HG02759 (cell line): ENCODE data around the gene CFAP299.
"Not testable (repeated sequence)": the region's sequence is repeated elsewhere in the genome, so short reads cannot be mapped to it uniquely, and the experiment has no call there.

Experiments
- ATAC-seq: cut with Tn5 transposase; IDR thresholded peaks from one replicate; pipeline ENCODE4 v1.9.1; 2021; ENCODE audit warnings: mild to moderate bottlenecking, moderate library complexity; ENCODE audit not compliant: unreplicated experiment

CFAP299 gene

DNA sequence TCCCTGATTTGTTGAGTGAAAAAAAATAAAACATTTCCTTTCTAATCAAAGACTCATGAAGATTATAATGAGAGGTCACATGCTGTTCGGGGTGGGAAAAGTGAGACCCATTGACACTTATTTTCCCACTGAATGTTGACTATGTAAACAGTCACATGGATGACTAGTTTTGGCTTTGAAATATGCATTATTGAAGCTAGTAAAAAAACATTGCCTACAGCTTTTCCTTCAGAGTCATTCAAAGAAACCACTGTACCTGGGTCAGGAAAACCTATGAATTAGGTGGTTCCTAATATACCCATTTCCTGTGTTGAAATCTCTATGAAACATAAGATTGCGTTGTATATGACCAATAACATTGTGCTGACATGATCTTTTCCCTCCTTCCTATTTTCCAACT, 251.2 kb downstream of the CFAP299 start:
- ATAC-seq: no peak

DNA sequence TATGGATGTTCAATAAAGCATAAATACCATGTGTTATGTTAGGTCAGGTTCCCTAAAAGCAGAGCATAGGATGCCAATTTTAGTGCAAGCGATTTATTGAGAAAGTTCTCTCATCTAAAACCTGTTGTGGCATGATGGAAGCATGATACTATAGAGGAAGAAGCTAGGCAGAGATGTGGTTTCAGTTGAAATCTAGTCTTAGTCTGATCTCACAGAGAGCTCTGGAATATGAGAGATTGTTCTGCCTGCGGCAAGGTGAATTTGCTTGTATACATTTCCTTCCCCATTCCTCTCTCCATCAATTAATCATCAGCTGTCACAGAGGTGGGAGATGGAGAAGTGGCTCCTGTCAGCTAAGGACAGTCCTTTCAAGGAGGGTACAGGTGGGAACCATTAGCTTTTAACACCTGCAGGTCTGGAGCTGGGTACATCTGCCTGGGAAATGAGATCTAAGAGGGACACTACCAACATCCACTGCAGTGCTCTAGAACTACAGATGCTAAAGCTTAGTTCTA, 252.4 kb downstream of the CFAP299 start:
- no peak for ATAC-seq

DNA sequence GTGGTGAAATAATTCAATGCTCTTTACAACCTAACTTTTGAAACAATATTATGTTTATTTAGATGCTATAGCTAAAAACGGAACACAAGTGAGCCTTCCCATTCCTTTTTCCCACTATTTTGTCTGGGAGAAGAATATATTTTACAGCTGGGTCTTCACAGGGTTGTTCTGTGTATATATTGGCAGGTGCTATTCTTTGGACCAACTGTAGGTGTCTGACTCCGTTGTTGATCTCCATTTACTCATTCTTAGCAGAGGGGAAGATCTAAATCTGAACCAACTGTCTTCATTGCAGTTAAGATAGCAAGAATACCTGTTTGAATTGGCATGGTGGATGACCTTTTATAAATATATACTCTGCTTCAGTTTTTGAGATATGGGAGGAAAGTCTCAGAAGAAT, 257.4 kb downstream of the CFAP299 start:
- no peak for ATAC-seq

DNA sequence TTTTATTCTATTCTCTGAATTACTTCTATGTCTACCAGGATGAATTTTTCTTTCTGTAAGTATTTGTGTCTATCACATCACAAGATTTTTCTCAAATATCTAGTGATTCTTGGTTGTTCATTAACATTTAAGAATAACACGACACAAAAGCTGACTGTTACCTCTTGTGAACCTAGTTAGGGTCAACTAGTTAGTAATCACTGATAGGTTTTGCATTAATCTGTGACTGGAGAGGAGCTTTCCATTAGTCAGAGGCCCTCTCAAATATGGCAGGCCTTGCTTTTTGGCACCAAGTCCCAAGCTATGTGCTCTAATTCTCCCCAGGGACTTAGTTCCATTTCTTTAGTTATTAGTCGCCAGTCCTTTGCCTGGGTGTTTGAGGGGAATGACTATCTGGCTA, 259.2 kb downstream of the CFAP299 start:
- ATAC-seq: no peak

DNA sequence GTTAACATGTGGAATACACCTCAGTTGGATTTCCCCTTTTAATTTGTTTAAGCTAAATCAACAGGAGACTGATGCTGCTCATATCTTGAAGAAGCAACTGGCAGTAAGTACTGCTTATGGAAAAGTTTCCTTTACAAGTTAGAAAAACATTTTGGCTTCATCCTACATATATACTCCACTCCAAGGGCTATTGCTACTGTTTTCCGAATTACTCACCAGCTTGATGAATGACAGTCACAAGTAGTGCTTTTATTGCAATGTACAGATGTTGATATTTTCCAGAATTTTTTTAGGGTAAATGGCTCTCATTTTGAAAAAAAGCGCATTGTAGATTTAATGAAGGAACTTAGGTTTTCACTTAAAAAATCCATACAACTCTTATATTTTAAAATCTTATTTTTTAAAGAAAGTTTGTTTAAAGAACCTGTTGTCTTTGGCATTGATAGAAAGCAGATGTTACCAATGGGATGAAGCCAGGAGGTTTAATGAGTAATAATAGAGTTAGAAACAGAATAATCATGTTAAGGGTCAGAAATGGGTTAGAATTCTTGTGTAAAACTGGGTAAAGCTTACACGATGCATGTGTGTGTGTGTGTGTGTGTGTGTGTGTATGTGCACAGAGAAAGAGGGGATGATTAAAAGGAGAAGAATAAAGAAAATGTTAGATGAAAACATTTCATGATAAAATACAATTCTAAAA, 272.9 kb downstream of the CFAP299 start:
- no peak for ATAC-seq

DNA sequence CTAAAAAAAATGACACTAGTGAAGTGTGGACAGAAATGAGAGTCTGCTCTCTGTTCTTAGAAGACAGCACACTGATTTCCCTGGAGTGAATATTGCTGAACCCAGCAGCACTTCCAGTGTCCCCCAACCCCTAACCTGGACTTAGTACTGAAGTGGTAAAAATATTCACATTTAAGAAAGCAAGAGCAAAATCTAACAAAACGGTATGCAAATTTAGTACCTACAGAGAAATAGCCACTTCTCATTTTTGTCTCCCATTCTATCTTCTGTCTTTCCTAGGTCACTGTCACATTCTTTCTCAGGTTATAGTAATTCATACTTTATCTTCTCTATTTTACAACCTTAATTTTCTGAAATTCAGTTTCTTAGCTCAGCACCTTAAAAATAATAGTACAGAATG, 274.7 kb downstream of the CFAP299 start:
- no peak for ATAC-seq

DNA sequence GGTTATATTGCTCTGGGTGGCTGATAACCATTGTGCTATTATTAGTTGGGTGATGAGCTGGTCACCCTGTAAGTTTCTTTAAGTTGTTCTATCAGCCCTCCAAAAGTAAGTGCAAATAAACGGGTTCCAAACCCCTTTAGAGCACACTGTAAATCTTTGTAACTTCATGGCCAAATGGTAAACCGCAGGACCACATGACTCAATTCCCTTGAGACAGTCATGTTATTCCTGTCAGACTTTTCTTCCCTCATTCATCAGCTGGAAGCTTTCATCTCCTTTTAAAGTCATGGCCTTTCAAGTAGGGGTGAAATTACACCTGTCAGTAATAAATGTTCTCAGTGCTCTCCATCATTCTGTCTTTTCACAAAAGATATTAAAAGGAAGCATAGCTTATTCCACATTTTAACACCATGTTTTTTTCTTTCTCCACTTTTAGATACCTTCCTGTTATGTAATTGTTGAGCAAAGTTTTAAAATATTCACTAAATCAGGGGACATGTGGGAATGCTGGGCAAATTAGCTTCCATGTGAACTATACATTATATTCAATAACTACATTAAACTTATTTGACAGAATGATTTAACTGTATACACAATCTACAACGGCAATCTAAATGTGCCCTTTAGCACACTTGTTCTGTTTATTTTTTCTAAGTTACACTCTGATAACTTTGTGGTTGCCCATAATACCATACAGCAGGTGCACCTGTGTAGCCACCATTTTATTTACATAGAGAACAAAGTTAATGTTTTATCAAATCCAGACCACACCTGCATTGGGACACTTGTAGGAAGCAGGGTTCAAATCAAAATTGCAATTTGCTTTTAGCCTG, 275.5 kb downstream of the CFAP299 start:
- ATAC-seq: peak; percentile 89

DNA sequence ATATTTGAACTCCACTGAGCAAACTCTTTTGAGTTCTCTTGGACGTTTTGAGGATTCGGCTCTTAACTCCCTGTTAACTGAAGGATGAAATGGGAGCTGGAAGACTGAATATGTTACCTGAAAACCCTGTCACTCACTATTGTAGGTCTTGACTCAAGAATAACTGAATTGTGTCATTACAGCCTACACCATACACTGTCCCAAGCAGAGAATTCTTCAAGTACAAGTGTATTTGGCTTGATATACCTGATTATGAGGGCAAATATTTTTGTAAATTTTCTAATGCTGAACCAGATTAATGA, 276.1 kb downstream of the CFAP299 start:
- peak; percentile 15 for ATAC-seq

DNA sequence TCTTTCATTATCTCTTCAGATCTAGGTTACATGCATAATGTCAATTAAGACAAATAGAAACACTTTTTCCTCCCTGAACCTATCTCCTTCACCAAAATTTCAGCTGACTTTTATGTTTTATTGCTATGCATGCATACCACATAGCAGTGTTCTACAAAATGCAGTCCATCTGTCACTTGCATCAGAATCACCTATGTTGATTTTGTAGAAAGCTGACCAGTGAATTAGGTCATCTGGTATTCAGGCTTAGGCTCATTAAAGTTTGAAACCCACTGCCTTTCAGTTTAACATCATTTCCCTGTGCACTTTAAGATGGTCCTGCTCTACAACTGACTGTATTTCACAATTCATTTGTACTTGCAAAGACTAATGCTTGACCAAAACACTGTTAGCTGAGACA, 277.9 kb downstream of the CFAP299 start:
- no peak for ATAC-seq

DNA sequence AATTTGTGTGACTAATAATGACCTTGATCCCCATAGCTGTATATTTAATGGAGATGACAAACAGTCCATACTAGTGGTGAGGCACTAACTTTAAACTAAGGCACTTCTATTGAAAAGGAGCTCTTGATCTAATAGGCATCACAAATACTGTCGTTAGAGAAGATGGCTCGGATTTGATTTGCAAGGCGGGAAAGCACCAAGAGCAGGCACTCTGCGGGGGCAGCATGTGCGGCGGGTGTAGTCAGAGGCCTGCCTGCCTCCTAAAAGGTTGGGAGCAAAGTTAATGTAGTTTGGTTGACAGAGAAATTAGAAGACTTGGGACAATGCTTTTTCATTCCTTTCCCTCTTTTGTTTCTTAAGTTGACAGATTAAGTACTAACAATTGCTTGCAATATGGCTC, 278.8 kb downstream of the CFAP299 start:
- ATAC-seq: no peak

DNA sequence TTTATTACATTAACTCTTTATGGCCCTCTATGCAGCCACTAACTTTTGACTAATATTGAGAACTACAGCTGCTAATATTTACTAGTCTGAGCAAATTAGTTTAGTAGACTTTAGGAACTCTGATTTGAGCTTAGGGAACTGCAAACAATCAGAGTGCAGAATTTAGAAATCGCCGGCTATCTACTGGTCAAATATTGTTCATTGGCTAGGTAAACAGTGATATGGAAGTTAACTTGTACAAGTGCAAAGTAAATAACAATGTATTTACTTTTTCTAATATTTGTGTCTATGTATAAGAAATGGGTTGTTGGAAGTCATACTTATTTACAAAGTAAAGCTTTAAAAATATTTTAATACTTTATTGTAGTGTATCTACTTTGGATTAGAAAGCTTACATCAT, 279.6 kb downstream of the CFAP299 start:
- ATAC-seq: no peak

DNA sequence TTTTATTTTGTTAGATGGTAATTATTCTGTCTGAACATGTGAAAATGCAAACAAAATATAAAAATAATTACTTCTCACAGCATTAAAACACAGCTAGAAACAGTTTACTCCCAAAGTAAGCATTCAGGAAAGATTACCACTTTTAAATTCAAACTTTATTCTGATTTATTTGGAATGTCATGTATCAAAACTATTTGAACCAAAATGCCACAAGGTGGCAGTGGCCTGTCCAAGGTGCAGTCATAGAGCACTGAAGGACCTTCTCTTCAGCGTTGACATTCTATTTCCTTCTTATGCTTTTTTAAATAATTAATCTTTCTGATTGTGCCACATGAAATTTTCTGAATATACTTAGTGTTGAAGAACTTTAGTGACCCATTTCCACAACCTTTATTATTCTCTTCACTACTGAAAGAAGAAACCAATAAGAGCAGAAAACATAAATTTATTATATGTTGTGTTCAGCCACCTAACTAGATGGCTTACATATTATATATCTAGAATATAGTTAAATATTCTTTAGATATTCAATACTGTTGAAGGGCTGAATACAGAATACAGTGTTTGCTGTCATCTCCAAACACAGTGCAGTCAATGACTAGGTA, 283.6 kb downstream of the CFAP299 start:
- ATAC-seq: peak; percentile 40

DNA sequence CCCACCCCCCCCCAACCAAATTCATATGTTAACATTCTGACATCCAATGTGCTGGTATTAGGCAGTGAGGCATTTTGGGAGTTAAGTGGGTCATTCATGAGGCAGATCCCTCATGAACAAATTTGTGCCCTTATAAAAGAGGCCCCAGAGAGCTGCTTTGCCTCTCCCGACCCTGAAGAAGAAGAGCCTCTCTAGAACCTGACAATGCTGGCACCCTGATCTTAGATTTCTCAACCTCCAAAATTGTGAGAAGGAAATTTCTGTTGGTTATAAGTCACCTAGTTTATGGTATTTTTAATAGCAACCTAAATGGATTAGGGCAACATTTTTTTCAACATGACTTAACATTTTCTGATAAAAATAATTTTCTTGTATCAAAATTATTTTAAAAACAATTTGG, 296.3 kb downstream of the CFAP299 start:
- no peak for ATAC-seq

DNA sequence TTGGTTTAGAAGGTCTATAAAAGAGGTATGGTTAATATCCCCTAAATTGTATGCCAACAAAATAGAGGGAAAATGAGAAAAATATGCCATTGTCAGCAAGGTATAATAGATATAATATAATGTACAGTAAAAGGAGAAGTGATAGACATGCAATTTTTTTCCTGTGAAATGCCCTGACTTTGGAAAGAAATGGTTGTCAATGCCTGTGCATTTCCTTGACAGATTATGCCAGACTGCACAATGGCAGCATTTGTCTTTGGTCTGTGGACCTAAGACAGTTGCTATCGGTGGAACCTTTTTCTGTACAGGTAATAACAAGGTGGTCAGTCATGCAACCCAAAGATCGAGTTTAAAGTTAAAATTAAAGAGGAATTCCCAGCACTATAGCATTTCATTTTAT, 301.7 kb downstream of the CFAP299 start:
- no peak for ATAC-seq

DNA sequence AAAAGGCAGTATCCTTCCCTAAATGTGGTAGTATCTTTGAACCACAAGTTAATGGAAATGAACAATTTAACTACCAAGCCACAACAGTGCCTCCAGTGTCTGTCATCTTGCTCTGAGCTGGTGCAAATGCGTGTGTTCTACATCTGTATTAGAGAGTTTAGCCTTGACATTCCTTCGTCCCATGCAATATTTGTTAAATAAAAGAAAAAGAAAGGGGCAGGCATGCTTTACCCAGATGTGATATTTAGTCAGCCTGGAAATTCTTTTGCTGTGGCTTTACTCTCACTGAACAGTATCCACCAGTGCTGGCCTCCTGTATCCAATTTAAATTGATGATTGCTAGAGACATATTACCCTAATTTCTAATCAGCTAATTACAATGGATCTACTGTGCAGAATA, 310.5 kb downstream of the CFAP299 start:
- ATAC-seq: no peak

DNA sequence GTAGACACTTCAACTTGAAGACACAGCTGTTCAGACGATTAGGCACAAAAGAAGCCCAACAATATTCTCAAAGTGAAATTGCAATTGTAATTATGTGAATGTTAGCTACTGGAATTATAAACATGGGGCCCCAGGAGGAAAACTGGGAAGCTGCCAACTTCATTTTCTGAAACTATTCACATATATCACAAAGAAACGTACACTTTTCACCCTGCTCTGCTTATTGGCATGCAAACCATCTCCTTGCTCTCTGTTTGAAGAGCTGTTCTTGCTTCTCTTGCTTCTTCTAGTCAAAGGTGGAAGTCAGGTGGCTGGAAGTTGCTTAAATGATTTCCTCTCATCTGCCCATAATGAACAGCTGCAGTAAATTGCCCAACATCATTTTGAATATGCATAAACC, 320.1 kb downstream of the CFAP299 start:
- no peak for ATAC-seq

DNA sequence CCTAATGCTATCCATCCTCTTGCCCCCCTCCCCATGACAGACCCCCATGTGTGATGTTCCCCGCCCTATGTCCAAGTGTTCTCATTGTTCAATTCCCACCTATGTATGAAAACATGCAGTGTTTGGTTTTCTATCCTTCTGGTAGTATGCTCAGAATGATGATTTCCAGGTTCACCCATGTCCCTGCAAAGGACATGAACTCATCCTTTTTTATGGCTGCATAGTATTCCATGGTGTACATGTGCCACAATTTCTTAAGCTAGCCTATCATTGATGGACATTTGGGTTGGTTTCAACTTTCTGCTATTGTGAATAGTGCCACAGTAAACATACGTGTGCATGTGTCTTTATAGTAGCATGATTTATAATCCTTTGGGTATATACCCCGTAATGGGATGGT, 334.6 kb downstream of the CFAP299 start:
- ATAC-seq: not testable (repeated sequence)

DNA sequence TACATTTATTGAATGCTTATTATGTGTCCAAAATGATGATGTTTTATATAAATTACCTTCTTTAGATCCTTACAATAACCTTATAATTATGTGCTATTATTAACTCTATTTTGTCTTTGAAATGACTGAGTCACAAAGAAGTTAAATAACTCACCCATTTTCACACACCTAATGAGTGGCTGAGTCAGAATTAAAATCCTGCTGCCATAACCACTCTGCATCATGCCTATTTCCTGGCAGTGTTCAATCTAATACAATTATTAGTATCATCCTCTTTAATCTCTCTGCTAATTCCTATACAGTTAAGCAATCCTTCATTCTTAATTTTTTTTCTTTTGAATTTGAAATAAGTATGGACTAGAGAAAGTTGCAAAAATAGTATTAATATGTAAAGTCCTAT, 342.9 kb downstream of the CFAP299 start:
- ATAC-seq: no peak

DNA sequence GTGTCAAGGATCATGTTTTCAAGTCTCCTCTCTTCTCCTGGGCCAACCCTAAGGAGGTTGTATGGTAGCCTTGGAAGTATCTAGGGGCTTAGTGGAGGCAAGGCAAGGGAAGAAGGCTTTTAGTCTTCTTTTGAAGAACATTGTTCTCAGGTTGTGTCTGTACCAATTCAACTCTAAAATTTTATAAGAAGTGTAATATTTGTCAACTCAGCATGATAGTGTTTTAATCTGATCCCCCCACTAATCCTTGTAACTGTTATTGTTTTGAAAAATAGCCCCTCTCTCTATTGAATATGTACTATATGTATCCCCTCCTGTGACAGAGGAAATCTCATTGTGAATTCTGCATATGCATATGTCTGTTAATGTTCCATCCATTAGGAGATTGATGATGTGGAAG, 345.4 kb downstream of the CFAP299 start:
- no peak for ATAC-seq

DNA sequence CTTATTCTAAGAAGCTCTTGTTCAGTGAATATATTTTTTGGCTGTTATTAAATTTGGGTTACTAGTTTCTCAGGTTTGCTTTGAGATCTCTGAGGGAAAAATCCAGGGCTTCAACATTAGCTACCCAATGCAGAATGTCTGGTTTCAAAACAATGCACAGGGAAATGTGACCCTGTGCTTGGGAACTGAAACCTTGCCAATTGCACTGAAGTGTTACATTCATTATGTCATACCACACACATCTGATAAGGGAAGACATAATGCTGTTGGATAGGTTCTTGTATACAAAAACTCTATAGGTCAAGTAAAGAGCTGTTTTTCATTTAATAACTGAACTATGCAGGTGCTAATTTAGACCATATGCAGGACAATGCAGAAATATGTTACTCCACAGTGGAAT, 349.7 kb downstream of the CFAP299 start:
- ATAC-seq: no peak

DNA sequence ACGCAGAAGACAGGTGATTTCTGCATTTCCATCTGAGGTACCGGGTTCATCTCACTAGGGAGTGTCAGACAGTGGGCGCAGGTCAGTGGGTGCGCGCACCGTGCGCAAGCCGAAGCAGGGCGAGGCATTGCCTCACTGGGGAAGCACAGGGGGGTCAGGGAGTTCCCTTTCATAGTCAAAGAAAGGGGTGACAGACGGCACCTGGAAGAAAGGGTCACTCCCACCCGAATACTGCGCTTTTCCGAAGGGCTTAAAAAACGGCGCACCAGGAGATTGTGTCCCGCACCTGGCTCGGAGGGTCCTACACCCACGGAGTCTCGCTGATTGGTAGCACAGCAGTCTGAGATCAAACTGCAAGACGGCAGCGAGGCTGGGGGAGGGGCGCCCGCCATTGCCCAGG, 352.2 kb downstream of the CFAP299 start:
- not testable (repeated sequence) for ATAC-seq

DNA sequence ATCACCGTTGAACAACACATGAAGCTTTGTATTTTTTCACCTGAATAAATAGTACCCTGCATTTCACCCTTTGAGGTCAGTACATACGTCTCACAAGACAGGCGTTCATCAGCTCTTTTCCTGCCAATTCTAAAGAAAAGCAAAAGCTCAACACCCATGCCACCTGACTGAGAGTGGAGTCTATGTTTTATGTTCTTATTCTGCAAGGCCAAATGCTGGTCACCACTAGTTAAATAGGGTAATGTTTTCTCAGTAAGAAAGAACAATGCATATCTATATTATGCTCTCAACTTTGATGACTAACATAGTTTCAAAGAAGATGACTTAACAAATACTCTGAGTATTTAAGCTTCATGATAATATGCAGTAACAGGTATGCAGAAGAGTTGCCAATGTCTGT, 358.6 kb downstream of the CFAP299 start:
- no peak for ATAC-seq
